Measurements from ENCODE around the gene FOXI3.

Gene FOXI3

DNA sequence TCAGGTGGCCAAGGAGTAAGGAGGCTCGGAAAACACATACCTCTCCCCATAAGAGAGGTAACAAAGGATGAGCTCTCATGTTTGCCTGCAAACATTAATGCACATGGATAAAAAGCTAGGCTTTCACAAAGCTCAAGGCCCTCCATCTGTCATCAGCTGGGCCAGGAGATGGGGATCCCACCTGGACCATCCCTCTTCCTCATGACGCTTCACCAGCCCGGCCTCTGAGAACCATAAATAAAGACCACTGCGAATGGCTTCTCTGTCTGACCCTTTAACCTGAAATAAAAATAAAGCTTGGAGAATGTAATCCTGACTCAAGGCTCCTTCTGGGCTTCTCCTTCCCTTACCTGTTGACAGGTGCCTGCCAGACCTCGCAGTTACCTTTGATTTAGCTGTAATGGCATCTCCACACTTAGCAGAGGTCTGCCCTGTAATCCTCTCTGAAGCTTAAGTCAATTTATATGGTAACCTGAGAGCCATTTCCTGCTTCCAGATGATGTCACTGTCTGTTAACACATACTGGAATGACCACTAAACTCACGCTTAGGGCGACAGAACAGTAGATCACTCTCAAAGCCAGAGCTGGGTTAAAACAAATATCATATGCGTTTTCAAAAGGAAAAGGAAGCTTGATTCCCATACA is 29.3 kb upstream of the FOXI3 start (continued):
- TF ChIP-seq ZBTB48 (tag by site-specific recombination; IDR thresholded peaks at IDR 0.05) (no peak), ZNF292 (tag by site-specific recombination; IDR thresholded peaks at IDR 0.05; ENCODE audit: borderline replicate concordance, low read depth) (no peak), ZNF791 (tag by site-specific recombination; IDR thresholded peaks at IDR 0.05) (no peak), KLF8 (tag by site-specific recombination; IDR thresholded peaks at IDR 0.05) (no peak), ZNF324 (tag by site-specific recombination; IDR thresholded peaks at IDR 0.05) (no peak), ZNF837 (tag by site-specific recombination; IDR thresholded peaks at IDR 0.05) (no peak), ZNF221 (tag by site-specific recombination; IDR thresholded peaks at IDR 0.05; ENCODE audit: borderline replicate concordance) (no peak), ZEB2 (tag by site-specific recombination; IDR thresholded peaks at IDR 0.05) (peak; percentile 92), GFI1B (tag by site-specific recombination; IDR thresholded peaks at IDR 0.05) (0 out of 2 replicates have a peak, but pooled peaks have one; percentile 21), ZNF654 (tag by site-specific recombination; IDR thresholded peaks at IDR 0.05; ENCODE audit: low read depth) (0 out of 2 replicates have a peak, but pooled peaks have one; percentile 17), BCL11A (tag by site-specific recombination; IDR thresholded peaks at IDR 0.05; ENCODE audit: low read depth) (peak; percentile 73; the same call in 1 of the 2 replicates), ZNF704 (tag by site-specific recombination; IDR thresholded peaks at IDR 0.05) (no peak), ZNF530 (tag by site-specific recombination; IDR thresholded peaks at IDR 0.05; ENCODE audit: low read depth) (no peak), ZNF580 (tag by site-specific recombination; IDR thresholded peaks at IDR 0.05) (0 out of 2 replicates have a peak, but pooled peaks have one; percentile 46), KLF1 (tag by site-specific recombination; IDR thresholded peaks at IDR 0.05) (no peak), ZNF19 (tag by site-specific recombination; IDR thresholded peaks at IDR 0.05; ENCODE audit: low read depth) (no peak), ZNF626 (tag by site-specific recombination; IDR thresholded peaks at IDR 0.05) (no peak), ZNF488 (tag by site-specific recombination; IDR thresholded peaks at IDR 0.05) (no peak), ZNF132 (tag by site-specific recombination; IDR thresholded peaks at IDR 0.05; ENCODE audit: borderline replicate concordance) (no peak), ZNF157 (tag by site-specific recombination; IDR thresholded peaks at IDR 0.05) (no peak), ZNF341 (tag by site-specific recombination; IDR thresholded peaks at IDR 0.05; ENCODE audit: low read depth) (no peak), ZNF416 (tag by site-specific recombination; IDR thresholded peaks at IDR 0.05) (no peak), ZNF26 (tag by site-specific recombination; IDR thresholded peaks at IDR 0.05) (no peak), ATF2 (tag by site-specific recombination; IDR thresholded peaks at IDR 0.05; ENCODE audit: low read depth) (peak; percentile 91), IKZF3 (tag by site-specific recombination; IDR thresholded peaks at IDR 0.05) (peak; percentile 79), ZNF366 (tag by site-specific recombination; conservative IDR thresholded peaks at IDR 0.05) (peak; percentile 41), GLIS1 (tag by site-specific recombination; IDR thresholded peaks at IDR 0.05) (peak; percentile 46; the same call in 1 of the 2 replicates)
- TF ChIP-seq, protein P1, sequence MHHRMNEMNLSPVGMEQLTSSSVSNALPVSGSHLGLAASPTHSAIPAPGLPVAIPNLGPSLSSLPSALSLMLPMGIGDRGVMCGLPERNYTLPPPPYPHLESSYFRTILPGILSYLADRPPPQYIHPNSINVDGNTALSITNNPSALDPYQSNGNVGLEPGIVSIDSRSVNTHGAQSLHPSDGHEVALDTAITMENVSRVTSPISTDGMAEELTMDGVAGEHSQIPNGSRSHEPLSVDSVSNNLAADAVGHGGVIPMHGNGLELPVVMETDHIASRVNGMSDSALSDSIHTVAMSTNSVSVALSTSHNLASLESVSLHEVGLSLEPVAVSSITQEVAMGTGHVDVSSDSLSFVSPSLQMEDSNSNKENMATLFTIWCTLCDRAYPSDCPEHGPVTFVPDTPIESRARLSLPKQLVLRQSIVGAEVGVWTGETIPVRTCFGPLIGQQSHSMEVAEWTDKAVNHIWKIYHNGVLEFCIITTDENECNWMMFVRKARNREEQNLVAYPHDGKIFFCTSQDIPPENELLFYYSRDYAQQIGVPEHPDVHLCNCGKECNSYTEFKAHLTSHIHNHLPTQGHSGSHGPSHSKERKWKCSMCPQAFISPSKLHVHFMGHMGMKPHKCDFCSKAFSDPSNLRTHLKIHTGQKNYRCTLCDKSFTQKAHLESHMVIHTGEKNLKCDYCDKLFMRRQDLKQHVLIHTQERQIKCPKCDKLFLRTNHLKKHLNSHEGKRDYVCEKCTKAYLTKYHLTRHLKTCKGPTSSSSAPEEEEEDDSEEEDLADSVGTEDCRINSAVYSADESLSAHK (tag by site-specific recombination; IDR thresholded peaks at IDR 0.05), result no peak
- TF ChIP-seq, protein P2, sequence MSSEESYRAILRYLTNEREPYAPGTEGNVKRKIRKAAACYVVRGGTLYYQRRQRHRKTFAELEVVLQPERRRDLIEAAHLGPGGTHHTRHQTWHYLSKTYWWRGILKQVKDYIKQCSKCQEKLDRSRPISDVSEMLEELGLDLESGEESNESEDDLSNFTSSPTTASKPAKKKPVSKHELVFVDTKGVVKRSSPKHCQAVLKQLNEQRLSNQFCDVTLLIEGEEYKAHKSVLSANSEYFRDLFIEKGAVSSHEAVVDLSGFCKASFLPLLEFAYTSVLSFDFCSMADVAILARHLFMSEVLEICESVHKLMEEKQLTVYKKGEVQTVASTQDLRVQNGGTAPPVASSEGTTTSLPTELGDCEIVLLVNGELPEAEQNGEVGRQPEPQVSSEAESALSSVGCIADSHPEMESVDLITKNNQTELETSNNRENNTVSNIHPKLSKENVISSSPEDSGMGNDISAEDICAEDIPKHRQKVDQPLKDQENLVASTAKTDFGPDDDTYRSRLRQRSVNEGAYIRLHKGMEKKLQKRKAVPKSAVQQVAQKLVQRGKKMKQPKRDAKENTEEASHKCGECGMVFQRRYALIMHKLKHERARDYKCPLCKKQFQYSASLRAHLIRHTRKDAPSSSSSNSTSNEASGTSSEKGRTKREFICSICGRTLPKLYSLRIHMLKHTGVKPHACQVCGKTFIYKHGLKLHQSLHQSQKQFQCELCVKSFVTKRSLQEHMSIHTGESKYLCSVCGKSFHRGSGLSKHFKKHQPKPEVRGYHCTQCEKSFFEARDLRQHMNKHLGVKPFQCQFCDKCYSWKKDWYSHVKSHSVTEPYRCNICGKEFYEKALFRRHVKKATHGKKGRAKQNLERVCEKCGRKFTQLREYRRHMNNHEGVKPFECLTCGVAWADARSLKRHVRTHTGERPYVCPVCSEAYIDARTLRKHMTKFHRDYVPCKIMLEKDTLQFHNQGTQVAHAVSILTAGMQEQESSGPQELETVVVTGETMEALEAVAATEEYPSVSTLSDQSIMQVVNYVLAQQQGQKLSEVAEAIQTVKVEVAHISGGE (tag by site-specific recombination; conservative IDR thresholded peaks at IDR 0.05; ENCODE audit: low read depth), result no peak
